Stimulated activated CD8-positive, alpha-beta memory T cell treated with anti-CD3 and anti-CD28 coated beads, Interleukin-15, amount 100 ng/mL, for 48 hours (primary cell): Measurements from ENCODE around the gene VTI1A.
A peak's percentile ranks its signal among the peaks of the same experiment; 100 is the strongest.
"Not testable (repeated sequence)": the region's sequence is repeated elsewhere in the genome, so short reads cannot be mapped to it uniquely, and the experiment has no call there.

Experiments
- DNase-seq, 2 donors: peaks; one replicate each; pipeline ENCODE4 v3.0.0-alpha.2; 2020; ENCODE audit warnings: low read depth in 2 of 2

The VTI1A gene

GRCh38 chr10:112454910-112455779, 8.1 kb downstream of the VTI1A start:
- DNase-seq = no peak

- DNase-seq = no peak
These were observed 9.5 kb downstream of the VTI1A start for GRCh38 chr10:112456533-112456932.

DNA sequence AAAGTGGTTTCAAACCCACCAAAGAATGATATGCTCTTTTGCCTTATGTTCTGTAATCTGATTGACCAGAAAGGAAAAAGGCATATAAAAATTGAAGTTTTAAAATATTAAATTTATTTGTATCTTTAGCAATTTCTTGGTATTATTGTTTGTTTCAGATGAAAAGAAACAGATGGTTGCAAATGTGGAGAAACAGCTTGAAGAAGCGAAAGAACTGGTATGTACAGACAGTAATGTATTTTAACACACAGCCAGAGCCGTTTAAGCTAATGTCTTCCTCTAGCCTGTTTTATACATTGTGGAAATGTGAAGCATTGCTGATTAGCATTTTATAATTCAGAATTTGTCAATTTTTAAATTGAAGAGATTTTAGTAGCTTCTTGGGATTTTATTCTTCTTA, 13.4 kb downstream of the VTI1A start:
- no peak for DNase-seq

DNA sequence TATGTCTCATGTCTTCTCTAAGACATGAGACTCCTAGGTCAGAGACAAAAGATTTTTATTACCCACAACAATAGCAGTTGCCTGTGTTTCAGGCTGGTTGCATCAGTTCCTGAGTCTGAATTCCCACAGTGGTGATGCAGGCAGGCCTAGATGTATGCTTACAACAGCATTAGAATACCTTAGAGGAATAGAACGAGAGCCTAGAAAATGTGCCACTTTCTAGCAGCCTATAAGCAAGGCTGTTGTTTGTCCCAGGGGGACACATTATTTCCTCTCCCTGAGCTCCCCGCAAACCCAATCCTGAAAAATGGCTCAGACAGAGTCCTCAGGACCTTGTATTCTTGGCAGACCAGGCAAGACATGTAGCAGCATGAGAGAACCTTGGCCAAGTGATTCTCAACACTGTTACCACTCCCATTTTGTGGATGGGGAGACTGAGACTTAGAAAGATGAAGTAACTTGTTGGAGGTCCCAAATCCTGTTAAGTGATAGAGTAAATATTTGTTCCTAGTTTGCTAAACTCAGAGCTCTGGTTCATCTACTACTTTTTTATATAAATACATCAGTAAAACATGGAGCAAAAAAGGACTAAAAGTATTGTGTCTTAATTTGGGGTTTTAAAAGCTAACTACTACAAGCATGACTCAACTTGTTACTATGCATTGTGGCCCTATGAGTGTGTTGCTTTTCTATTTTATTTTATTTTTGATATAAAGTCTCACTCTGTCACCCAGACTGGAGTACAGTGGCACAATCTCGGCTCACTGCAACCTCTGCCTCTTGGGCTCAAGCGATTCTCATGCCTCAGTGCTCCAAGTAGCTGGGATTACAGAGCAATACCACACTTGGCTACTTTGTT, 14.2 kb downstream of the VTI1A start:
- DNase-seq = peak in 1 of 2 donors; percentile 46

GRCh38 chr10:112464074-112464473, 17.1 kb downstream of the VTI1A start:
- DNase-seq = not testable (repeated sequence)

- no peak for DNase-seq
These were observed 18.4 kb downstream of the VTI1A start for GRCh38 chr10:112465299-112465883.

DNA sequence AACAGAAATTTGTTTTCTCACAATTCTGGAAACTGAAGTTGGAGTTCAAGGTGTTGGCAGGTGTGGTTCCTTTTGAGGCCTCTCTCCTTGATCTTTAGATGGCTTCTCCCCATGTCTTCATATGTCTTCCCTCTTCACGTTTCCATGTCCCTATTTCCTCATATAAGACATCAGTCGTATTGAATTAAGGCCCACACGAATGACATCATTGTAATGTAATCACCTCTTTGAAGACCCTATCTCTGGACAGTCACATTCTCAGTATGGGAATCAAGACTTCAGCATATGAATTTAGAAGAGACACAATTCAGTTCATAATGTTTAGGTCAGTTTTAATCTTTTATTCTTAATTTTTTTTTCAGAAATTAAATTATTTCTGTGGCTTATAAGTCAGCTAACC, 19.8 kb downstream of the VTI1A start:
- no peak for DNase-seq

DNA sequence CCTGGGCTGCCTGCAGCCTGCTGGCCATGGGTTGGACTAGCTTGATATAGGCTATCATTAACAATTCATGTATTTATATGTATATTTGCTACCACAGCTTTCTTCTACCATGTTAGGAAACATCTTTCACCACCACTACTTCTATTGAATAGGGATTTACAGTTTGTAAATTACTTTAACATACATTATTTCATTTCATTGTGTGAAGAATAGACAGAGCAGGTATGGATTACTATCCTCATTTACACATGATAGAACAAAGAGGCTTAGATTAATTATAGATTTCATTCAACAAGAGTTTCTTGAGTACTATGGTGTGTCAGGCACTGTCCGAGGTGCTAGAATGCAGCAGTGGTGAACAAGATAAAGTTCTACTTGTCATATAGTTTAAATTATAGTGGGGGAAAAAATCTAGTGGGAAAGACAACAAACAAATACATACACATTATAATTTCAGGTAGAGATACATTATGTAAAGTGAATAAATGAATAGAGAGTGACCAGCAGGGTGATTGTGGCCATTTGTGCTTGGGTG, 20.6 kb downstream of the VTI1A start:
- DNase-seq = no peak

- no peak for DNase-seq
These were observed 25.0 kb downstream of the VTI1A start for GRCh38 chr10:112471878-112472487.

DNA sequence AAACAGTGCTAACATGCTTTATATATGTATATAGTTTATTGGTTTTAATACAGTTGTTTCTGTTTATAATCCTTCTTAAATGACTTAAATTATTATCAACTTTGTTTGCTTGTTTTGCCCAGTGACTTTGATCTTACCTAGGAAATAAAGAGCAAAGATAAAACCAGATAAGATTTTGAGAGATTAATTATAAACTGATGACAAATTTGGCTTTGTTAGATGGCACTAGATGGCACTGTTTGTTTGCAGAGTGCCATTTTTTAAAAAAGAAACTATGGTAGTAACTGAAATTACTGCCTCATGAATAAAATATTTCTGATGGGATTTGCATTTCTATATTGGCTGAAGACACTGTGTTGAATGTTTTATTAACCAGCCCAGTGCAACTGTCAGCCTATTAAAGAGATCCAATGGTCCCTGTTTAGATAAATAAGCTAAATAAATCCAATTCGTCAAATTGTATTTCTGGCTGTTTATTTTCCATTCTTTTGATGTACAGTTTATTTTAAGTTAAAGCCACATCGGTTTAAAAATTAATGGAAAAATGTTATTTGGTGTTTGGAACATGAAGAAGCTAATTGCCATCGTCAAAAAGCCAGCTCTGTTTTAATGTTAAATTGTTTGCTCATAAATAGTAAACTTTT, 28.7 kb downstream of the VTI1A start:
- DNase-seq = no peak

DNA sequence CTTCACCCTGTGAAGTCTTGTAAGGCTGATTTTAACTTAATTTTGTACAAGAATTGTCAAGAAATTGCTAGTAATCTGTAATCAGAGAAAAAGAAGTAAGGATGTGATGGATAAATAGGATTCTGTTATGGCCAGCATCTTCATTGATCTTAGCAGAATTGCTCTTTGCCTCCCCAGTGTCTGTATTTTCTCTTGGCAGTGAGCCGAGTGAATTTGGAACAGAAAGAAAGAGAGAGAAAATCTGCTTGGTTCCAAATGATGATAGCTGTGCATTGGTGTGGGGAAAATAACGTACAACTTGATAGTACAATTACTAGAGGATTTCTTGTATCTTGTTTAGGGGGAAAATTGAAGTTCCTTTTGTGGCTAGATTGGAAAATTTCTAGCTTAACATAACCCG, 34.6 kb downstream of the VTI1A start:
- no peak for DNase-seq

GRCh38 chr10:112484399-112484798, 37.4 kb downstream of the VTI1A start:
- no peak for DNase-seq

- DNase-seq = no peak
These were observed 40.9 kb downstream of the VTI1A start for GRCh38 chr10:112487964-112488363.

DNA sequence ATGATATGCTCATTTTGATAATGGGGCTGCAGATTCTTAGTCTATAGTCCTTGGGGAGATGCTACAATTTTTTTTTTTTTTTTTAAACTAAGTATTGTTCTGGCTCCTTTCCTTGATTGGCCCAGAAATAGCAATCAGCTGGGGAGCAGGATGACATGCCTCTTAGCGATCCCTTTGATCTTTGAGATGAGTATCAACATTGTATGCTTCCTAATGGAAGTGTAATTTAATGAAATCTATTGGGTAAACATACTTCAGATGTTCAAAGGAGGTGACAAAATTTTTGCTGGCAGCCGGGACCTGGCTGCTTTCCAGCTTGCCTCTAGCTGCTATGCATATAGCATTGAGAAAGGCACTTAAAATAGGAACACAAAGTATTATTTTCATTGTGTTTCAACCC, 43.5 kb downstream of the VTI1A start:
- DNase-seq = no peak

DNA sequence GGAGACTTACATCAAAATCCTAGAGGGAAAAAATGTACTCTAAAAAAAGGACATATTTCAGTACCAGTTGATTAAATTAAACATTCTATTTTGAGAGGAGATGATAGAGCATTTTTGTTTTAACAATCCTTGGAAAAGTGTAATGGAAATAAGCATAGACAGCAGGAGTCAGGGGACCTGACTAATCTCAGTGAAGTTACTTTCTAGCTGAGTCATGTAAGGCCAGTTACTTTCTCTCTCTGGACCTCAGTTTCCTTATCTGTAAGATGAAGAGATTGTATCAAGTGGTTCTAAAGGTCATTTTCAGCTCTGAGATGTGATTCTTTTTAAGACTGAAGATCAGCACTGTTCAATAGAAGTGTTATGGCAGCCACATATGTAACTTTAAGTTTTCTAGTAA, 44.1 kb downstream of the VTI1A start:
- no peak for DNase-seq

GRCh38 chr10:112492736-112493135, 45.7 kb downstream of the VTI1A start:
- no peak for DNase-seq

DNA sequence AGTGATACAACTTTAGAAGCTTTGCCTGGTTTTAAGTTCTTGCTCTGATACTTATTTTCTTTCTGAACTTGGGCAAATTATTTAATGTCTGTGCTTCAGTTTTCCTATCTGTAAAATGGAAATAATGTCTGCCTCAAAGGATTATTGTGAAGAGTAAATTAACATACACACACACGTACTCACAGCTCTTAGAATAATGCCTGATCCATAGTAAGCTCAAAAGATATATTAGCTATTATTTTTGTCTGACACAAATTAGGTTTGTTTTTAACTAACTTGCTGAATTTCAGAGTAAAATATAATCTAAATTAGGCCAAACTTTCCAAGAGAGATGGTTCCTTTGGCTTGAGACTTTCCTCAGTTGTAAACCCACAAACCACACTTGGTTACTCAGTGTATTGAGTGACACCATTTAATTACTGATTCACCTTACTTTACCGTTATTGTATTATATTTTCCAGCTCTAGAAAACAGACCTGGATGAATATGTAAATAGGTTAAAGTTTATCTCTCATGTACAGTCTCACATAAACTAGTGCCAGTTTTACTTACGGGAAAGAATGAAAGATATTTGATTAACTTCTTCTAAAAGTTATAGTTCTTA, 50.4 kb downstream of the VTI1A start:
- no peak for DNase-seq

- no peak for DNase-seq
These were observed 51.8 kb downstream of the VTI1A start for GRCh38 chr10:112498806-112499205.

DNA sequence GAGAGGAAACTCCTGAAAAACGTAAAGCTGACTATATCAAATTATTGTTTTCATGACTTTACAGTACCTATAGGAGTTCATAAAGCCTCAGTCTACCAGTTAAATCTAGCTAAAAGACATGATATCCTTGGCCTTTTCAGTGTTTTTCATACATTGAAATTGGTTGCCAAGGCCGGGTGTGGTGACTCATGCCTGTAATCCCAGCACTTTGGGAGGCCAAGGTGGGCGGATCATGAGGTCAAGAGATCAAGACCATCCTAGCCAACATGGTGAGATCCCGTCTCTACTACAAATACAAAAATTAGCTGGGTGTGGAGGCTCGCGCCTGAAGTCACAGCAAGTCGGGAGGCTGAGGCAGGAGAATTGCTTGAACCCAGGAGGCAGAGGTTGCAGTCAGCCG, 53.0 kb downstream of the VTI1A start:
- DNase-seq = not testable (repeated sequence)

DNA sequence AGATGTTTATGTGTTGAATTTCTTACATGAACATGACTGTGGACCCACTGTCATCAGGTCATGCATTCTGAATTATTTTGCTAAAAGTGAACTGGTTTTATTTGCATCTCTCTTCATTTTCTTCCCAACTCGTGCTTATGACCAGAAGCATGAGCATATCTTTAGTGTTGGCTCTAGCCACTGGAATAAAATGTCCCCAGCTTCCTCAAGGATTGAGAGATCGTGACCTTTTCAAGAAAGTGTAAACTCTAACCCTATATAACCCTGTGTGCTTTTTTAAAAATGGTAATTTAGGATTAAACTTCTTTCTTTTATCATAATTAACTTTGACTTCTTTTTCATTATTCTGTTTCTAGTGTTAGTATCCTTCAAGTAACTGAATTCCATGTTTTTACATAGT, 55.5 kb downstream of the VTI1A start:
- DNase-seq = no peak

- DNase-seq = no peak
These were observed 56.6 kb downstream of the VTI1A start for GRCh38 chr10:112503643-112504042.
